Measurements from ENCODE around the gene CPNE4. TPM values are rescaled to one million over a fixed set of nuclear protein-coding genes. Genes with fewer than 3 reads are reported as not detected.

The CPNE4 gene
- total RNA-seq, 1 experiment from 2014 or later: 1.9 TPM

DNA sequence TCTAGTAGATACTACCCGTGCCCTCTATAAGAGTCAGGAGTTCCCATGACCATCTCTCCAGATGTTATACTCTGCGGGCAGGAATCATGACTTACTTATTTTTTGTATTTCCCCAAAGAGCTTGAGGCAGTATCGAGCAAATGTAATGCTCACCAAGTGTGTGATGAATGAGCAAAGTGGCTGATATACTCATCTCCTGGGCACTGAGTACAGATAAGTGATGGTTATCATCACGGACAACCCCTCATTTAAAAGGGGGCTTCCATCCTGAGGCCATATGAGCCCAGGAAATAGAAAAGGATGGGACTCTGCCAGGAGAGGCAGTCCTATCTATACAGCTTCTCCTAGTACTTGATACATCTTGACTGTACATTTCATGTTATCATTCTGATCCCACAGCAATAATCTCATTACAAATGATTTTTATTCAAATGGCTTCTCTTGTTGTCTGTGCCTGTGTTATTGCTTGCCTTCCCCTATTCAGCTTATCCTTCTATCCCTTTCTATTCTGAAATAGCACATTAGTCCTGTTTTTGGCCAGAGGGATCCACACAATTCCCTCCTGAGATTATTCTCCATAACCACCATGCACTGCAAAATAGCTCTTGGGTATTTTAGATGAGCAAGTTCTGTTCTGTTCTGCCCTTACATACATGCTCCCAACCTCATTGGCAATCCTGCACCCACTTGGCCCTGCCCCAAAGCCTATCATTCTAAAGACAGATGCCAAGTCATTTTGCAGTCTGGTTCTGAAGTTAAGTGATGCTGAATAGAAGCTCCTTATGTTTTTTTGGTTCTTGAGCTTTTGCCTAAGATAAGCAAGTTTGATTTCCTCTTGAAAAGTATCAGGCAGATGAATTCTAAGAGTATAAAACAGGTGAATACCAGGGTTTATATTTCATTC, 484.0 kb downstream of the CPNE4 start:
- no peaks in the 10 kb centered on the region for H3K23me2 ChIP-seq (ENCODE audit: insufficient read length, low read depth, low read length, poor library complexity, severe bottlenecking)
- no peak overlapping the region for H3K4ac ChIP-seq (ENCODE audit: low read depth, low read length)
- no peak overlapping the region for H3T11ph ChIP-seq (ENCODE audit: low read length)
- no peak overlapping the region for H3K27ac ChIP-seq (ENCODE audit: insufficient read length, low read depth, low read length)
- no peaks in the 10 kb centered on the region for H3K9me3 ChIP-seq (ENCODE audit: control insufficient read depth, low read depth, low read length)
- no peak overlapping the region for H3K14ac ChIP-seq (ENCODE audit: insufficient read depth, low read length)
- H2BK120ac ChIP-seq (ENCODE audit: low read depth, low read length, poor library complexity, severe bottlenecking): no peak overlapping the region
- H2BK15ac ChIP-seq (ENCODE audit: low read depth, low read length): no peak overlapping the region
- no peak overlapping the region for H2BK12ac ChIP-seq (ENCODE audit: insufficient read length, low read depth, low read length)
- no peaks in the 10 kb centered on the region for H3K27me3 ChIP-seq (ENCODE audit: insufficient read depth, low read length)
- Mint-ChIP-seq H3K27ac (no peak overlapping the region), H3K4me1 (peaks cover 6 to 7% of the 10 kb centered on the region in 2 experiments), H3K9me3 (no peaks in the 10 kb centered on the region), H3K27me3 (ENCODE audit: low read depth) (no peaks in the 10 kb centered on the region), H3K36me3 (ENCODE audit: insufficient read depth in 1 of 3, low read depth in 3 of 3) (no peaks in the 10 kb centered on the region), H3K4me3 (no peak overlapping the region)
- H3K4me2 ChIP-seq (ENCODE audit: insufficient read depth, insufficient read length, low read length): no peak overlapping the region
- H3K18ac ChIP-seq (ENCODE audit: insufficient read length, low read depth, low read length): no peak overlapping the region
- DNase-seq: no peak
- WGBS (ENCODE audit: extremely low coverage, insufficient read length, low lambda C conversion rate): no CpG with 5 or more reads among the region's 4 CpGs
- no peak overlapping the region for H2AFZ ChIP-seq (ENCODE audit: low read length)
- H2BK5ac ChIP-seq (ENCODE audit: insufficient read length, low read length): no peak overlapping the region
- no peaks in the 10 kb centered on the region for H4K20me1 ChIP-seq (ENCODE audit: control insufficient read depth, insufficient read depth, insufficient read length)
- no peak overlapping the region for H3K23ac ChIP-seq (ENCODE audit: insufficient read length, low read depth, low read length)
- H3K9ac ChIP-seq (ENCODE audit: extremely low read depth, insufficient read length, low read length): no peak overlapping the region
- no peak overlapping the region for H4K8ac ChIP-seq (replicated peaks; ENCODE audit: insufficient read length, low read depth, low read length)
- H3K79me2 ChIP-seq (ENCODE audit: insufficient read depth, low read length): no peaks in the 10 kb centered on the region
- H2AK5ac ChIP-seq (ENCODE audit: insufficient read length, low read length): no peak overlapping the region
- H4K5ac ChIP-seq (ENCODE audit: insufficient read length, low read depth, low read length): no peak overlapping the region
- TF ChIP-seq, protein P1, sequence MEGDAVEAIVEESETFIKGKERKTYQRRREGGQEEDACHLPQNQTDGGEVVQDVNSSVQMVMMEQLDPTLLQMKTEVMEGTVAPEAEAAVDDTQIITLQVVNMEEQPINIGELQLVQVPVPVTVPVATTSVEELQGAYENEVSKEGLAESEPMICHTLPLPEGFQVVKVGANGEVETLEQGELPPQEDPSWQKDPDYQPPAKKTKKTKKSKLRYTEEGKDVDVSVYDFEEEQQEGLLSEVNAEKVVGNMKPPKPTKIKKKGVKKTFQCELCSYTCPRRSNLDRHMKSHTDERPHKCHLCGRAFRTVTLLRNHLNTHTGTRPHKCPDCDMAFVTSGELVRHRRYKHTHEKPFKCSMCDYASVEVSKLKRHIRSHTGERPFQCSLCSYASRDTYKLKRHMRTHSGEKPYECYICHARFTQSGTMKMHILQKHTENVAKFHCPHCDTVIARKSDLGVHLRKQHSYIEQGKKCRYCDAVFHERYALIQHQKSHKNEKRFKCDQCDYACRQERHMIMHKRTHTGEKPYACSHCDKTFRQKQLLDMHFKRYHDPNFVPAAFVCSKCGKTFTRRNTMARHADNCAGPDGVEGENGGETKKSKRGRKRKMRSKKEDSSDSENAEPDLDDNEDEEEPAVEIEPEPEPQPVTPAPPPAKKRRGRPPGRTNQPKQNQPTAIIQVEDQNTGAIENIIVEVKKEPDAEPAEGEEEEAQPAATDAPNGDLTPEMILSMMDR (conservative IDR thresholded peaks at IDR 0.05): no peak
- H4K91ac ChIP-seq (ENCODE audit: insufficient read length, low read depth, low read length): no peak overlapping the region
- no peaks in the 10 kb centered on the region for H3K79me1 ChIP-seq (ENCODE audit: insufficient read depth, low read depth, low read length, poor library complexity, severe bottlenecking)
- H3K56ac ChIP-seq (ENCODE audit: insufficient read length, low read depth, low read length): no peak overlapping the region
- H2BK20ac ChIP-seq (ENCODE audit: low read depth, low read length, poor library complexity, severe bottlenecking): no peak overlapping the region
- H3K4me1 ChIP-seq (ENCODE audit: insufficient read depth, low read length): no peaks in the 10 kb centered on the region
